ENCODE results near the gene SHANK1.
"Not testable (repeated sequence)": the region's sequence is repeated elsewhere in the genome, so short reads cannot be mapped to it uniquely, and the experiment has no call there.

Gene SHANK1

GRCh38 chr19:50632151-50632835, 87.3 kb downstream of the SHANK1 start:
- DNase-seq: no peak

- DNase-seq: no peak
Observed at GRCh38 chr19:50629801-50630200, 89.8 kb downstream of the SHANK1 start.

- DNase-seq: no peak
Observed at GRCh38 chr19:50629194-50629593, 90.4 kb downstream of the SHANK1 start.

GRCh38 chr19:50628551-50628950, 91.1 kb downstream of the SHANK1 start:
- no peak for DNase-seq

GRCh38 chr19:50628146-50628545, 91.5 kb downstream of the SHANK1 start:
- no peak for DNase-seq

GRCh38 chr19:50626795-50627194, 92.8 kb downstream of the SHANK1 start:
- no peak for DNase-seq

GRCh38 chr19:50626011-50626410, 93.6 kb downstream of the SHANK1 start:
- no peak for DNase-seq

GRCh38 chr19:50624949-50625600, 94.5 kb downstream of the SHANK1 start:
- DNase-seq: no peak

GRCh38 chr19:50620394-50620906, 99.2 kb downstream of the SHANK1 start:
- DNase-seq: not testable (repeated sequence)

- DNase-seq: not testable (repeated sequence)
Observed at GRCh38 chr19:50619184-50619583, 100.4 kb downstream of the SHANK1 start.

- not testable (repeated sequence) for DNase-seq
Observed at GRCh38 chr19:50618379-50618778, 101.2 kb downstream of the SHANK1 start.

GRCh38 chr19:50612504-50613404, 106.8 kb downstream of the SHANK1 start:
- not testable (repeated sequence) for DNase-seq

All from NCI-H69 (cell line).